ENCODE measurements around the gene RFC4.
"Not testable (repeated sequence)": the region's sequence is repeated elsewhere in the genome, so short reads cannot be mapped to it uniquely, and the experiment has no call there.

The RFC4 gene

GRCh38 chr3:186825294-186825821 is 19.1 kb upstream of the RFC4 start:
- no peak for DNase-seq (ENCODE audit: low spot score)

- no peak for DNase-seq (ENCODE audit: low spot score)
These were observed 18.3 kb upstream of the RFC4 start for GRCh38 chr3:186824430-186825139.

- no peak for DNase-seq (ENCODE audit: low spot score)
These were observed 17.1 kb upstream of the RFC4 start for GRCh38 chr3:186823386-186823785.

GRCh38 chr3:186822388-186822759 is 16.1 kb upstream of the RFC4 start:
- DNase-seq (ENCODE audit: low spot score): not testable (repeated sequence)

GRCh38 chr3:186821429-186822387 is 15.4 kb upstream of the RFC4 start:
- DNase-seq (ENCODE audit: low spot score): no peak

GRCh38 chr3:186818956-186819355 is 12.7 kb upstream of the RFC4 start:
- DNase-seq (ENCODE audit: low spot score): no peak

- DNase-seq (ENCODE audit: low spot score): no peak
These were observed 12.2 kb upstream of the RFC4 start for GRCh38 chr3:186818516-186818915.

- DNase-seq (ENCODE audit: low spot score): no peak
These were observed 9.2 kb upstream of the RFC4 start for GRCh38 chr3:186815435-186815834.

- no peak for DNase-seq (ENCODE audit: low spot score)
These were observed 7.8 kb upstream of the RFC4 start for GRCh38 chr3:186814100-186814499.

- not testable (repeated sequence) for DNase-seq (ENCODE audit: low spot score)
These were observed 5.0 kb upstream of the RFC4 start for GRCh38 chr3:186811313-186811712.

- no peak for DNase-seq (ENCODE audit: low spot score)
These were observed 4.2 kb upstream of the RFC4 start for GRCh38 chr3:186810336-186810996.

- no peak for DNase-seq (ENCODE audit: low spot score)
These were observed 949 bp upstream of the RFC4 start for GRCh38 chr3:186807231-186807630.

GRCh38 chr3:186803447-186803846 is 2.8 kb downstream of the RFC4 start:
- not testable (repeated sequence) for DNase-seq (ENCODE audit: low spot score)

GRCh38 chr3:186802701-186803100 is 3.6 kb downstream of the RFC4 start:
- DNase-seq (ENCODE audit: low spot score): no peak

- DNase-seq (ENCODE audit: low spot score): no peak
These were observed 6.0 kb downstream of the RFC4 start for GRCh38 chr3:186800285-186800684.

- DNase-seq (ENCODE audit: low spot score): no peak
These were observed 7.9 kb downstream of the RFC4 start for GRCh38 chr3:186798239-186798874.

- DNase-seq (ENCODE audit: low spot score): no peak
These were observed 15.9 kb downstream of the RFC4 start for GRCh38 chr3:186790261-186790981.

- no peak for DNase-seq (ENCODE audit: low spot score)
These were observed 16.6 kb downstream of the RFC4 start for GRCh38 chr3:186789554-186790260.

GRCh38 chr3:186788482-186789370 is 17.6 kb downstream of the RFC4 start:
- no peak for DNase-seq (ENCODE audit: low spot score)
